Heart left ventricle (tissue), 11 donors: ENCODE measurements around the gene GPANK1. TPM values are rescaled to one million over a fixed set of nuclear protein-coding genes. Genes with fewer than 3 reads are reported as not detected.

Experiments used
- microRNA-seq, 4 donors: library from miRNA; unstranded; fragments of <30 nt; microRNA quantifications; one replicate each; pipeline versions ENCODE4 to v1.2.0, GENCODE V29; 2017 to 2020
- polyA plus RNA-seq, 2 donors: library from polyadenylated mRNA; stranded (reverse); fragments of 200-250 nt; gene quantifications; one replicate each; pipeline ENCODE4 v1.2.3, GENCODE V29; 2013
- total RNA-seq, 9 donors: library from RNA; depleted of rRNA in 2 of 9; stranded (reverse); fragments of >200 nt in 2 of 9; fragmentation: NEBNext Ultra II Directional in 3 of 9; extraction: Animal tissue kit (Norgen Biotek cat#: 25700) in 3 of 9; gene quantifications; one replicate each; pipeline versions ENCODE4 v1.1.0 to v1.2.4, GENCODE V29; 2016 to 2023
- donor health status: ischemic (EF 13 %, LVEDD 7.1; RV severe dilation, severe dysfunction).
- donor health status: healthy with polysubstance abuse.
- donor health status: DM: no; HTN: yes; CAD: no.
- donor health status: DM: no; HTN: no; CAD: no.
- donor health status: ischemic (EF 25% LVEDD 5.7; RV mildly dilated, moderate dysfunction).
- donor health status: healthy.
- donor health status: DM: yes; HTN: yes; CAD: no.
- donor health status: PGD.
- donor health status: nonischemic (EF 23%, LVEDD 6.1; RV moderate dilation, normal function).

Gene GPANK1
- total and polyA plus RNA-seq, 11 donors, result 15.9 to 29.8 (median 19.5) TPM

Small RNA genes within 50 kb of the gene (microRNA-seq; reads per million reads assigned to microRNA genes)
- 0 to 1.4 (median 1.1) reads per million in 4 donors for gene MIR4646
- gene MIR6832, result 0 to 0.62 (median 0.36) reads per million in 4 donors

Other genes starting within 250 kb of the GPANK1 start
Only the 30 nearest of the 37 such genes appear.
- gene MCCD1, start 136.0 kb downstream of the GPANK1 start, total RNA-seq, result not detected
- not detected for gene MCCD1, start 136.0 kb downstream of the GPANK1 start, polyA plus RNA-seq
- 100 to 1,000 TPM; 122 to 209 (median 164) TPM for gene DDX39B, start 123.0 kb downstream of the GPANK1 start, total RNA-seq
- 100 to 1,000 TPM; 162 to 193 TPM for gene DDX39B, start 123.0 kb downstream of the GPANK1 start, polyA plus RNA-seq
- gene ATP6V1G2, start 118.4 kb downstream of the GPANK1 start, total RNA-seq, result 1 to 10 TPM; 1.1 to 3.5 (median 1.4) TPM
- 1 to 10 TPM; 1.3 to 2.2 TPM for gene ATP6V1G2, start 118.4 kb downstream of the GPANK1 start, polyA plus RNA-seq
- gene NFKBIL1, start 117.4 kb downstream of the GPANK1 start, total RNA-seq, result 10 to 100 TPM in 8 of 9 donors, 1 to 10 TPM in 1; 10.0 to 17.8 (median 12.4) TPM
- gene NFKBIL1, start 117.4 kb downstream of the GPANK1 start, polyA plus RNA-seq, result 10 to 100 TPM; 18.2 to 22.9 TPM
- gene LTA, start 92.7 kb downstream of the GPANK1 start, total RNA-seq, result under 1 TPM in 2 of 9 donors, not detected in 7; 0.18 to 0.64 TPM
- under 1 TPM in 1 of 2 donors, not detected in 1; 0.07 TPM for gene LTA, start 92.7 kb downstream of the GPANK1 start, polyA plus RNA-seq
- 1 to 10 TPM in 3 of 9 donors, under 1 TPM in 5, not detected in 1; 0.32 to 7.6 (median 0.51) TPM for gene TNF, start 89.4 kb downstream of the GPANK1 start, total RNA-seq
- gene TNF, start 89.4 kb downstream of the GPANK1 start, polyA plus RNA-seq, result under 1 TPM; 0.15 to 0.32 TPM
- 10 to 100 TPM in 1 of 9 donors, 1 to 10 TPM in 2, under 1 TPM in 2, not detected in 4; 0.30 to 15.6 (median 1.0) TPM for gene LTB, start 82.6 kb downstream of the GPANK1 start, total RNA-seq
- under 1 TPM; 0.50 to 0.72 TPM for gene LTB, start 82.6 kb downstream of the GPANK1 start, polyA plus RNA-seq
- gene LST1, start 78.7 kb downstream of the GPANK1 start, total RNA-seq, result 10 to 100 TPM in 2 of 9 donors, 1 to 10 TPM in 6, not detected in 1; 1.6 to 58.0 (median 3.7) TPM
- gene LST1, start 78.7 kb downstream of the GPANK1 start, polyA plus RNA-seq, result 1 to 10 TPM; 2.3 to 5.2 TPM
- 1 to 10 TPM in 1 of 9 donors, under 1 TPM in 1, not detected in 7; 1.00 to 2.5 TPM for gene NCR3, start 72.0 kb downstream of the GPANK1 start, total RNA-seq
- gene NCR3, start 72.0 kb downstream of the GPANK1 start, polyA plus RNA-seq, result not detected
- gene AIF1, start 49.8 kb downstream of the GPANK1 start, total RNA-seq, result 100 to 1,000 TPM in 1 of 9 donors, 10 to 100 TPM in 3, 1 to 10 TPM in 5; 5.7 to 120 (median 9.5) TPM
- gene AIF1, start 49.8 kb downstream of the GPANK1 start, polyA plus RNA-seq, result 10 to 100 TPM in 1 of 2 donors, 1 to 10 TPM in 1; 6.7 to 18.4 TPM
- 100 to 1,000 TPM in 4 of 9 donors, 10 to 100 TPM in 5; 75.1 to 119 (median 97.4) TPM for gene PRRC2A, start 44.3 kb downstream of the GPANK1 start, total RNA-seq
- 100 to 1,000 TPM in 1 of 2 donors, 10 to 100 TPM in 1; 88.1 to 111 TPM for gene PRRC2A, start 44.3 kb downstream of the GPANK1 start, polyA plus RNA-seq
- 100 to 1,000 TPM; 265 to 499 (median 284) TPM for gene BAG6, start 12.3 kb downstream of the GPANK1 start, total RNA-seq
- 100 to 1,000 TPM; 307 to 378 TPM for gene BAG6, start 12.3 kb downstream of the GPANK1 start, polyA plus RNA-seq
- 1 to 10 TPM in 8 of 9 donors, under 1 TPM in 1; 0.54 to 4.3 (median 1.7) TPM for gene APOM, start 9.1 kb downstream of the GPANK1 start, total RNA-seq
- 1 to 10 TPM; 2.4 to 6.6 TPM for gene APOM, start 9.1 kb downstream of the GPANK1 start, polyA plus RNA-seq
- gene C6orf47, start 4.2 kb downstream of the GPANK1 start, total RNA-seq, result 10 to 100 TPM; 16.5 to 23.8 (median 20.0) TPM
- gene C6orf47, start 4.2 kb downstream of the GPANK1 start, polyA plus RNA-seq, result 10 to 100 TPM; 19.4 to 30.9 TPM
- gene CSNK2B, start 1.1 kb upstream of the GPANK1 start, total RNA-seq, result 100 to 1,000 TPM; 111 to 323 (median 116) TPM
- gene CSNK2B, start 1.1 kb upstream of the GPANK1 start, polyA plus RNA-seq, result 100 to 1,000 TPM; 124 to 203 TPM
- 10 to 100 TPM in 1 of 9 donors, 1 to 10 TPM in 8; 1.4 to 12.0 (median 4.6) TPM for gene LY6G5B, start 5.0 kb upstream of the GPANK1 start, total RNA-seq
- 1 to 10 TPM; 2.1 to 5.3 TPM for gene LY6G5B, start 5.0 kb upstream of the GPANK1 start, polyA plus RNA-seq
- gene LY6G5C, start 16.1 kb upstream of the GPANK1 start, total RNA-seq, result 1 to 10 TPM; 1.3 to 3.1 (median 2.2) TPM
- gene LY6G5C, start 16.1 kb upstream of the GPANK1 start, polyA plus RNA-seq, result 1 to 10 TPM; 1.4 to 3.0 TPM
- gene ABHD16A, start 38.3 kb upstream of the GPANK1 start, total RNA-seq, result 10 to 100 TPM; 24.2 to 54.7 (median 27.4) TPM
- 10 to 100 TPM; 16.5 to 47.8 TPM for gene ABHD16A, start 38.3 kb upstream of the GPANK1 start, polyA plus RNA-seq
- not detected for gene LY6G6F, start 41.9 kb upstream of the GPANK1 start, total RNA-seq
- not detected for gene LY6G6F, start 41.9 kb upstream of the GPANK1 start, polyA plus RNA-seq
- under 1 TPM in 1 of 9 donors, not detected in 8; 0.75 TPM for gene LY6G6D, start 50.4 kb upstream of the GPANK1 start, total RNA-seq
- not detected for gene LY6G6D, start 50.4 kb upstream of the GPANK1 start, polyA plus RNA-seq
- under 1 TPM in 1 of 9 donors, not detected in 8; 0.27 TPM for gene LY6G6C, start 56.7 kb upstream of the GPANK1 start, total RNA-seq
- not detected for gene LY6G6C, start 56.7 kb upstream of the GPANK1 start, polyA plus RNA-seq
- gene MPIG6B, start 58.4 kb upstream of the GPANK1 start, total RNA-seq, result under 1 TPM in 7 of 9 donors, not detected in 2; 0.19 to 1.00 (median 0.42) TPM
- under 1 TPM; 0.17 to 0.23 TPM for gene MPIG6B, start 58.4 kb upstream of the GPANK1 start, polyA plus RNA-seq
- gene DDAH2, start 64.3 kb upstream of the GPANK1 start, total RNA-seq, result 10 to 100 TPM; 42.3 to 69.7 (median 53.2) TPM
- 10 to 100 TPM; 62.1 to 80.5 TPM for gene DDAH2, start 64.3 kb upstream of the GPANK1 start, polyA plus RNA-seq
- gene CLIC1, start 71.5 kb upstream of the GPANK1 start, total RNA-seq, result 100 to 1,000 TPM in 6 of 9 donors, 10 to 100 TPM in 3; 72.5 to 310 (median 124) TPM
- gene CLIC1, start 71.5 kb upstream of the GPANK1 start, polyA plus RNA-seq, result 100 to 1,000 TPM in 1 of 2 donors, 10 to 100 TPM in 1; 68.0 to 392 TPM
- 1 to 10 TPM in 7 of 9 donors, under 1 TPM in 2; 0.44 to 8.4 (median 1.9) TPM for gene MSH5, start 75.0 kb upstream of the GPANK1 start, total RNA-seq
- gene MSH5, start 75.0 kb upstream of the GPANK1 start, polyA plus RNA-seq, result 1 to 10 TPM; 1.0 to 2.3 TPM
- gene SAPCD1, start 97.7 kb upstream of the GPANK1 start, total RNA-seq, result 1 to 10 TPM in 1 of 9 donors, under 1 TPM in 2, not detected in 6; 0.73 to 1.5 (median 0.76) TPM
- under 1 TPM; 0.35 to 0.50 TPM for gene SAPCD1, start 97.7 kb upstream of the GPANK1 start, polyA plus RNA-seq
- gene VWA7, start 112.3 kb upstream of the GPANK1 start, total RNA-seq, result 10 to 100 TPM in 7 of 9 donors, 1 to 10 TPM in 2; 8.0 to 25.8 (median 16.1) TPM
- 1 to 10 TPM; 4.0 to 6.2 TPM for gene VWA7, start 112.3 kb upstream of the GPANK1 start, polyA plus RNA-seq
- 10 to 100 TPM; 18.6 to 61.8 (median 26.1) TPM for gene VARS1, start 130.8 kb upstream of the GPANK1 start, total RNA-seq
- gene VARS1, start 130.8 kb upstream of the GPANK1 start, polyA plus RNA-seq, result 10 to 100 TPM; 21.9 to 54.6 TPM
- gene LSM2, start 142.0 kb upstream of the GPANK1 start, total RNA-seq, result 10 to 100 TPM; 22.9 to 37.4 (median 25.9) TPM
- 10 to 100 TPM; 27.5 to 64.7 TPM for gene LSM2, start 142.0 kb upstream of the GPANK1 start, polyA plus RNA-seq
- 1 to 10 TPM; 1.3 to 3.6 (median 1.8) TPM for gene HSPA1L, start 150.3 kb upstream of the GPANK1 start, total RNA-seq
- gene HSPA1L, start 150.3 kb upstream of the GPANK1 start, polyA plus RNA-seq, result 1 to 10 TPM in 1 of 2 donors, under 1 TPM in 1; 0.95 to 1.9 TPM